Urinary bladder (tissue), 4 donors: ENCODE data around the gene KRTAP3-3. TPM values are rescaled to one million over a fixed set of nuclear protein-coding genes. Genes with fewer than 3 reads are reported as not detected.

ENCODE experiments used
- DNase-seq: peaks from one replicate; pipeline ENCODE4 v3.0.0-alpha.2; 2015; ENCODE audit errors: extremely low spot score
- H3K27ac ChIP-seq: one replicate; pipeline ENCODE4 v1.5.1; 2013; ENCODE audit warnings: low read depth, mild to moderate bottlenecking, moderate library complexity
- H3K36me3 ChIP-seq: one replicate; pipeline ENCODE4 v1.6.1; 2013; ENCODE audit warnings: mild to moderate bottlenecking, moderate library complexity; ENCODE audit not compliant: insufficient read depth
- H3K4me1 ChIP-seq: one replicate; pipeline ENCODE4 v1.6.1; 2013; ENCODE audit warnings: mild to moderate bottlenecking, moderate library complexity; ENCODE audit not compliant: insufficient read depth
- H3K4me3 ChIP-seq: one replicate; pipeline ENCODE4 v1.5.1; 2013; ENCODE audit warnings: low read depth, low read length
- whole genome bisulfite sequencing: extraction: QIAGEN DNeasy Blood & Tissue Kit; methylation state at CpG from one replicate; pipeline ENCODE4 v1.1.7; 2013; 5-methylcytosine and 5-hydroxymethylcytosine counted together
- polyA plus RNA-seq: library from polyadenylated mRNA; stranded (reverse); fragments of 200-250 nt; gene quantifications from one replicate; pipeline ENCODE4 v1.2.3, GENCODE V29; 2013
- small RNA-seq: library from RNA; depleted of rRNA; stranded (forward); fragments of <200 nt; gene quantifications from one replicate; pipeline ENCODE3, GENCODE V24; 2014
- total RNA-seq: library from RNA; depleted of rRNA; stranded (reverse); fragments of >200 nt; gene quantifications from one replicate; pipeline ENCODE4 v1.2.3, GENCODE V29; 2014
- donor health status: healthy with polysubstance abuse.
- donor health status: healthy.

The KRTAP3-3 gene
- total and polyA plus RNA-seq, 2 donors = not detected

DNA sequence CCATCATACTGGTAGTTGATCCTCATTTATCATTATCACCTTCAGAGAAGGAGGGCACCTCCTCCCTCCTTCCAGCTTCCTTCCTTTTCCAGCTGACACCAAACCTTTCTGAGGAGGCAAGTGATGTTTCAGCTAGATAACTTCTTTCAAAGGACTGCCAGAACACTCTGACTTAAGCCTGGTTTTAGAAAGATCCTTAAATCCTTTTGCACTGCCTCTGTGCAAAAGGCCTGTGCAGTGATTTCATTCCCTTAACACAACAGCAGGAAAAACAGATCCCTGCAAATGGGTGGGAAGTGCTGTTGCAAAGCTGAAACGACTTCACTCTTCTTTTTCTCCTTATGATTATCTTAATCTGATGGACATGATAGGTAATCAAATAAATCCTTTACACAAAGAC is 49.4 kb downstream of the KRTAP3-3 start:
- Histone ChIP-seq H3K4me3 (no peak overlapping the region), H3K36me3 (no peaks in the 10 kb centered on the region), H3K27ac (no peak overlapping the region), H3K4me1 (no peaks in the 10 kb centered on the region)
- 14% methylated on average over 1 of the region's 1 CpG for WGBS
- DNase-seq = no peak

Small RNA genes lying within 50 kb of the gene (small RNA-seq; reads per million reads assigned to genes)
- gene KRTAP3-4P = not detected

Other genes with a start within 250 kb of the KRTAP3-3 start
Only the 30 nearest of the 36 such genes appear.
- not detected for gene KRT28, start 194.2 kb downstream of the KRTAP3-3 start, total RNA-seq
- gene KRT28, start 194.2 kb downstream of the KRTAP3-3 start, polyA plus RNA-seq = not detected
- gene KRT10, start 171.6 kb downstream of the KRTAP3-3 start, total RNA-seq = 4.8 TPM
- gene KRT10, start 171.6 kb downstream of the KRTAP3-3 start, polyA plus RNA-seq = 21.5 TPM
- not detected for gene KRT12, start 126.9 kb downstream of the KRTAP3-3 start, total RNA-seq
- not detected for gene KRT12, start 126.9 kb downstream of the KRTAP3-3 start, polyA plus RNA-seq
- 23.2 TPM for gene KRT20, start 108.9 kb downstream of the KRTAP3-3 start, total RNA-seq
- gene KRT20, start 108.9 kb downstream of the KRTAP3-3 start, polyA plus RNA-seq = 2.2 TPM
- gene KRT23, start 56.5 kb downstream of the KRTAP3-3 start, total RNA-seq = 14.7 TPM
- gene KRT23, start 56.5 kb downstream of the KRTAP3-3 start, polyA plus RNA-seq = 0.87 TPM
- gene KRT39, start 27.2 kb downstream of the KRTAP3-3 start, total RNA-seq = not detected
- gene KRT39, start 27.2 kb downstream of the KRTAP3-3 start, polyA plus RNA-seq = not detected
- gene KRT40, start 9.8 kb downstream of the KRTAP3-3 start, total RNA-seq = not detected
- not detected for gene KRT40, start 9.8 kb downstream of the KRTAP3-3 start, polyA plus RNA-seq
- gene KRTAP3-2, start 5.7 kb upstream of the KRTAP3-3 start, total RNA-seq = not detected
- gene KRTAP3-2, start 5.7 kb upstream of the KRTAP3-3 start, polyA plus RNA-seq = not detected
- not detected for gene KRTAP3-1, start 15.0 kb upstream of the KRTAP3-3 start, total RNA-seq
- gene KRTAP3-1, start 15.0 kb upstream of the KRTAP3-3 start, polyA plus RNA-seq = not detected
- not detected for gene KRTAP1-5, start 33.0 kb upstream of the KRTAP3-3 start, total RNA-seq
- gene KRTAP1-5, start 33.0 kb upstream of the KRTAP3-3 start, polyA plus RNA-seq = 0.11 TPM
- not detected for gene KRTAP1-4, start 36.0 kb upstream of the KRTAP3-3 start, total RNA-seq
- not detected for gene KRTAP1-4, start 36.0 kb upstream of the KRTAP3-3 start, polyA plus RNA-seq
- not detected for gene KRTAP1-3, start 40.7 kb upstream of the KRTAP3-3 start, total RNA-seq
- not detected for gene KRTAP1-3, start 40.7 kb upstream of the KRTAP3-3 start, polyA plus RNA-seq
- gene KRTAP1-1, start 47.3 kb upstream of the KRTAP3-3 start, total RNA-seq = not detected
- not detected for gene KRTAP1-1, start 47.3 kb upstream of the KRTAP3-3 start, polyA plus RNA-seq
- not detected for gene KRTAP2-1, start 53.2 kb upstream of the KRTAP3-3 start, total RNA-seq
- gene KRTAP2-1, start 53.2 kb upstream of the KRTAP3-3 start, polyA plus RNA-seq = not detected
- gene KRTAP2-2, start 61.1 kb upstream of the KRTAP3-3 start, total RNA-seq = not detected
- not detected for gene KRTAP2-2, start 61.1 kb upstream of the KRTAP3-3 start, polyA plus RNA-seq
- not detected for gene KRTAP2-3, start 66.0 kb upstream of the KRTAP3-3 start, total RNA-seq
- gene KRTAP2-3, start 66.0 kb upstream of the KRTAP3-3 start, polyA plus RNA-seq = not detected
- not detected for gene KRTAP2-4, start 71.7 kb upstream of the KRTAP3-3 start, total RNA-seq
- gene KRTAP2-4, start 71.7 kb upstream of the KRTAP3-3 start, polyA plus RNA-seq = not detected
- gene KRTAP4-7, start 90.0 kb upstream of the KRTAP3-3 start, total RNA-seq = not detected
- gene KRTAP4-7, start 90.0 kb upstream of the KRTAP3-3 start, polyA plus RNA-seq = not detected
- gene KRTAP4-8, start 104.0 kb upstream of the KRTAP3-3 start, total RNA-seq = not detected
- gene KRTAP4-8, start 104.0 kb upstream of the KRTAP3-3 start, polyA plus RNA-seq = not detected
- gene KRTAP4-16, start 108.0 kb upstream of the KRTAP3-3 start, total RNA-seq = not detected
- gene KRTAP4-16, start 108.0 kb upstream of the KRTAP3-3 start, polyA plus RNA-seq = not detected
- not detected for gene KRTAP4-9, start 111.2 kb upstream of the KRTAP3-3 start, total RNA-seq
- not detected for gene KRTAP4-9, start 111.2 kb upstream of the KRTAP3-3 start, polyA plus RNA-seq
- not detected for gene KRTAP4-11, start 124.2 kb upstream of the KRTAP3-3 start, total RNA-seq
- gene KRTAP4-11, start 124.2 kb upstream of the KRTAP3-3 start, polyA plus RNA-seq = not detected
- not detected for gene KRTAP4-12, start 130.0 kb upstream of the KRTAP3-3 start, total RNA-seq
- gene KRTAP4-12, start 130.0 kb upstream of the KRTAP3-3 start, polyA plus RNA-seq = not detected
- gene KRTAP4-6, start 146.4 kb upstream of the KRTAP3-3 start, total RNA-seq = not detected
- not detected for gene KRTAP4-6, start 146.4 kb upstream of the KRTAP3-3 start, polyA plus RNA-seq
- not detected for gene KRTAP4-5, start 155.7 kb upstream of the KRTAP3-3 start, total RNA-seq
- gene KRTAP4-5, start 155.7 kb upstream of the KRTAP3-3 start, polyA plus RNA-seq = not detected
- gene KRTAP4-4, start 166.6 kb upstream of the KRTAP3-3 start, total RNA-seq = not detected
- not detected for gene KRTAP4-4, start 166.6 kb upstream of the KRTAP3-3 start, polyA plus RNA-seq
- gene KRTAP4-3, start 174.1 kb upstream of the KRTAP3-3 start, total RNA-seq = not detected
- not detected for gene KRTAP4-3, start 174.1 kb upstream of the KRTAP3-3 start, polyA plus RNA-seq
- gene KRTAP4-2, start 184.1 kb upstream of the KRTAP3-3 start, total RNA-seq = not detected
- not detected for gene KRTAP4-2, start 184.1 kb upstream of the KRTAP3-3 start, polyA plus RNA-seq
- gene KRTAP4-1, start 190.7 kb upstream of the KRTAP3-3 start, total RNA-seq = not detected
- gene KRTAP4-1, start 190.7 kb upstream of the KRTAP3-3 start, polyA plus RNA-seq = not detected
- gene KRTAP9-1, start 195.7 kb upstream of the KRTAP3-3 start, total RNA-seq = not detected
- not detected for gene KRTAP9-1, start 195.7 kb upstream of the KRTAP3-3 start, polyA plus RNA-seq